Stimulated activated CD8-positive, alpha-beta memory T cell treated with anti-CD3 and anti-CD28 coated beads, Interleukin-7, amount 100 ng/mL, for 1 hour (primary cell): Measurements from ENCODE around the gene ARSJ.
A peak's percentile ranks its signal among the peaks of the same experiment; 100 is the strongest.
"Not testable (repeated sequence)": the region's sequence is repeated elsewhere in the genome, so short reads cannot be mapped to it uniquely, and the experiment has no call there.

Experiments
- DNase-seq, 2 donors: peaks; one replicate each; pipeline ENCODE4 v3.0.0-alpha.2; 2020; ENCODE audit warnings: low read depth in 2 of 2

The ARSJ gene

DNA sequence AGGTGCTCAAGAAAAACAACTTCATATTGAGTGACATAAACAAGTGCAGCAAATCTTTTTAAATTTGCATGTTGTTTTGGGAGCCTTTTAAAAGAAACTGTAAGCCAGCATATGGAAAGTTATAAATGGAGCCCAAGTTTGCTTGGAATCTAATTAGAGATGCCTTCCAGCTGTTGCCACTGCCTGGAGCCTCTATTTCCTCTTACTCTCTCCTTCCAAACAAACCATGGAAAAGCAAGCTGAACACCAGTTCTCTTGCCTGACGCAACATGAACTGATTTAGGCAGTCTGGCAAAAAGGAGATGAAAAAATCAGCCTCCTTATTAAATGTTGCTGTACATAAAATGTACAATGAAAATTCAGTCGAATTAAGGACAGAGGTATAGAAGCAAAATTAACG, 21.5 kb downstream of the ARSJ start:
- no peak for DNase-seq

DNA sequence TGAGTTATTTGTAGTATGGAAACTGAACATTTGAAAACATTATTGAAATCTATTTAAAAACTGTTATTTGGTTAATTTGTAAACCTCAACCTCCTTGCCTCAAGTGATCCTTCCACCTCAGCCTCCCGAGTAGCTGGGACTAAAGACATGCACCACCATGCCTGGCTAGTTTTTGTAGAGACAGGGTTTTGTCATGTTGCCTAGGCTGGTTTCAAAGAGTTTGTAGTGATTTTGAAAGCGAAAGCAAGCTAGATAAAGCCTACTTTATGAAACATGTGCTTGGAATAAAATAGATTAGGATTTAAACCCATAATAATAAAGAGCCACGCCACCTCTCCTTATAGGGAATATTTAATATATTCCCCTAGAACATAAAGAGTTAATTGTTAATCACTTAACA, 23.5 kb downstream of the ARSJ start:
- no peak for DNase-seq

DNA sequence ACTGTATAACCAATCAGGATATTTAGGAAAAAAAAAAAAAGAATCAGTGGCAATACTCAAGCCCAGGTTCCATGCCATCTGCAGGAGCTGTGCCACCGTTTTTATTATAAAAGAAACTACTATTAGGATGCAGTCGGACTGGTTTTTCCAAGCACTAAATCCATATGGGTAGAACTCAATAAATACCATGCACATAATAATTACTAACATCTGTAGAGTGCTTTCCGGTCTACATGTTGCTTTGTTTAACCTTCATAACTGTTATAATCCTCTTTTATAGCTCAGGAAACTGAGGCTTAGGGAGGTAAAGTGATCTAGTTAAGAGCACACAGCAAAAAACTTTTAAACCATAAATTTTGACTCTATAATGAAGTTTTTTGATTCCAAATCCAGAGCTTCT, 24.0 kb downstream of the ARSJ start:
- DNase-seq: no peak

DNA sequence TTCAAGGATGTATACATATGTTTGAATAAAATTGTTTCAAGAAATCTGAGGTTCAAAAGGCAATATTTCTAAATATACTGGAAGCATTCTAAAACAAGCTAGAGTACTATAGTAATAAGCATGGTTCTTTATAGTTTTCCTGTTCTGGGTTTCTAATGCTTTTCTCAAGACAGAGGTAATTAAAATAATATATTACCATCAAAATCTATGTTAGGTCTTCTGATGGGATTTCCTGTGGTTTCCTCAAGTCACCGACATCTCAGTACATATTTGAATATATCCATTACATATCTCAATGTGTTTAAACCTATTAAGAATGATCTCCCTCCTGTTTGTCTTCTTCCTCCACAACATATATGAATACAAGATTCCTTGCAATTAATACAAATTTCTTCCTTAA, 25.6 kb downstream of the ARSJ start:
- no peak for DNase-seq

GRCh38 chr4:113952452-113953029, 26.9 kb downstream of the ARSJ start:
- DNase-seq: no peak

- no peak for DNase-seq
Observed at GRCh38 chr4:113951263-113951662, 28.2 kb downstream of the ARSJ start.

DNA sequence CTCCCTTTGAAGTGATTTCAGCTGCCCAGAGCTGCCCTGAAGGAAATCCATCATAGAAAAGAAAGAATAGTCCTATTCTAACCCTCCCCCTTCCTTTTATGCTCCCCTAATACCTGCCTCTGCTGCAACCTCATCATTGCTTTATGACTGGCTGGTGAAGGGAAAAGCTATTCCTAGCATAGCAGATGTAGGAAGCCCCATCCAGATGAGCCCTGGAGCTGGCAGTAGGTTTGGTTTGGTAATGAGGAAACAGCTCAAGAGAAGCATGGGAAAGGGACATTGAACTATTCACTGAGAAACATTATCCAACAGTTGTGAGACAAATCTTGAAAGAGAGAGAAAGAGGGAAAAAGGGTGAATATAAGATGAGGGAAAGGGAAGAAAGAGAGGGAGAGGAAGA, 29.2 kb downstream of the ARSJ start:
- DNase-seq: no peak

GRCh38 chr4:113947484-113947883, 32.0 kb downstream of the ARSJ start:
- DNase-seq: no peak

- DNase-seq: no peak
Observed at GRCh38 chr4:113945906-113946305, 33.5 kb downstream of the ARSJ start.

DNA sequence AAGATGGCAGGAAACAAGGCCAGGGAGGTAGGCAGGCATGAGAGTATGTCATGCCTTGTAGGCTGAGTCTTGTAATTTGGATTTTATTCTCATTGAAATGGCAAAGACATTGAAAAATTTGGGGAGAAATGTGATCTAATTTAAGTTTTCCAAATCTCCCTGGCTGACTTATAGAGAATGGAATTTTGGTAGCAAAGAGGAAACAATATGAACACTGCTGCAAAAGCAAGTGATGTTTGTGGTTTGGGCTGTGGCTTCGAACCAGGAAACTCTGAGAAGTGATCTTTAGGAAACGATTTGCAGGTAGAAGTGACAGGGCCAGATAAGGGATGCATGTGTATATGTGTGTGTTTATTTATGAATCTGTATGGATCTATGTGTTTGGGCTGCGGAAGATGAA, 35.6 kb downstream of the ARSJ start:
- no peak for DNase-seq

GRCh38 chr4:113943085-113943484, 36.4 kb downstream of the ARSJ start:
- DNase-seq: no peak

- no peak for DNase-seq
Observed at GRCh38 chr4:113941836-113942235, 37.6 kb downstream of the ARSJ start.

GRCh38 chr4:113940103-113940502, 39.3 kb downstream of the ARSJ start:
- not testable (repeated sequence) for DNase-seq

DNA sequence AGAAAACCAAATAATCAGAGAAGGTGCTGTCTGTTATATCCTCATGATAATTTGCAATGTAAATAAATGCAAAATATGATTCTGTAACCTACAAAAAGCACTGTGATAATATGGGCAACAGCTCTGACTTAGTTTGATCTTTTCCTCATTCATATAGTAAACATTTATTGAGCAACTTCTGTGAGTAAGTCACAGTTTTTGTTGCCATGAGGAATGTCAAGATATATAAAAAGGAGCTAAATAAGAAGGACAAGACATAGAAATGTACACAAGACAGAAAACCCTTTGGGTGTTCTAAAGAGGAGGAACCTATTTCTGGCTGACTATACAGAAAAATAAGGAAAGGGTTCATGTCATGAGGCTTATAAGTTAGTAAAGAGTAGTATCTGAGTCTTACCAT, 44.3 kb downstream of the ARSJ start:
- no peak for DNase-seq

DNA sequence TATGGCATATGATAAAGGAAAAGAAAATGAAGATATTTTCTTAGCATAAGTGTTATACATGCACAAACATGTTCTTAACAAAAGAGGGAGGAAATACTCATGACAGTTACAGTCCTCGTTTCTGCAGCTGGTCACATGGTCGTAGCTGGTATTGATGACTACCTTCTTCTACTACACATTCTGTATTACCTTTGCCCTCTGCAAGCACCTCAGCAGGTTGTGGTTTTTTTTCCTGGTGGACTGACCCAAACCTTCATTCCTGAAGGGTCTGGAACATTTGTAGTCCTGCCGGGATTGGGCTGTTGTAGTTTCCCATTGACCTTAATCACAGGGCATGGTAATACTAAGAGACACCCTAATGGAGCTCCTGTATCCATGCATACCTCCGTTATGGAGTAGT, 54.7 kb downstream of the ARSJ start:
- DNase-seq: not testable (repeated sequence)

- no peak for DNase-seq
Observed at GRCh38 chr4:113921089-113921794, 58.2 kb downstream of the ARSJ start.

DNA sequence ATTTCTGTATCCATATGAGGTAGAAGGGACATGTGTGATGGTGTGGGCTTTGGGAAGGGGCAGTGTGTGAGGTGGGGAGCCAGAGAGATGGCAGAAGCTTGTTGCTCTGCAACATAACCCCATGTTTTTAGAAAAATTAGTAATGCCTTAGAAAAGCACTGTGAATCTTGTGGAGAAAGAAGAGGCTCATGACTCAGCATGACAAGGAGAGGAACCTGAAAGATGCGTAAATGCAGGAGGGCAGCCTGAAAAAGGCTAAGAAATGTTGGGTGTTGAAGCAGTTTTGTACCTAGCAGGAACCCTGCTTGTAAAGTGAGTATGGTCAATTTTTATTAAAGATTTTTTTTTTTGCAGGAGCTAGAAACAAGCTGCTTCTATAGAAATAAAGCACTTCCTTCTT, 59.8 kb downstream of the ARSJ start:
- no peak for DNase-seq

DNA sequence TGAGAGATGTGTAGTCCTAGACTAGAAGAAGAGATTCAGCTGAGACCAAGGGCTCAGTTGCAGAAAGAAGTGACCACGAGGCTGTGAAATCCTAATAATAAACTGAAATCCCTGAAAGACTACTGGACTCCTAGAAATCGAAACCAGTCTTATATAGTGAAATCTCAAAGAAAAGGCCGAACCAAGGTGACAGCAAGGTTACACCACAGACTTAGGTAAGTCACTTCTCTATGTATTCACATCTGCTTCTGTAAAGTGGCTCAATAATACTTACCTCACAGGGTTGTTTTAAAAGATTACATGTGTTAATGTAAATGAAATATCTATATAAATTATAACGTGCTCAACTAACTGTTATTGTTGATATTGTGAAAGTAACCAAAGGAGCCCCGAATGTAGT, 60.3 kb downstream of the ARSJ start:
- no peak for DNase-seq

GRCh38 chr4:113908829-113909228, 70.6 kb downstream of the ARSJ start:
- no peak for DNase-seq

- DNase-seq: no peak
Observed at GRCh38 chr4:113907559-113907958, 71.9 kb downstream of the ARSJ start.

DNA sequence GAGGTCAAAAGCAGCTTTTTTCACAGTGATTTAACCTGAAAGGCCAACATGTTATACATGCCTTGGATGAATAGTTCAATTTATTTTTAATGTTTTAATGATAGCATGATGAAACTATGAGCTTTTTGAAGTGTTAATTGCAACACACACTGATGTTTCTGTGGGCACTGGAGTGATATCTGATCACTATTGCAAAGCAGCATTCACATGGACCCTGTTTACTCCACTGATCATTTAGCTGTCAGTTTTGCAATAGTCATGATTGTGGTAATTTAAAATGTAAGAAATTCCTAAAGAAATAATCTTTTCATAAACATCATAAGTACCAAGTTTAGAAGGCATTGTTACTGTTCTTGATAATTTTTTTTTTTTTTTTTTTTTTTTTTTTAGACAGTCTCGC, 74.1 kb downstream of the ARSJ start:
- DNase-seq: no peak

GRCh38 chr4:113904877-113905276, 74.6 kb downstream of the ARSJ start:
- DNase-seq: no peak

GRCh38 chr4:113901994-113902787, 77.3 kb downstream of the ARSJ start:
- DNase-seq: peak; percentile 17 to 46
